NCI-H2196 (cell line): ENCODE data around the gene RAN.
"Not testable (repeated sequence)": the region's sequence is repeated elsewhere in the genome, so short reads cannot be mapped to it uniquely, and the experiment has no call there.

Experiments used
- DNase-seq: peaks from one replicate; lab custom pipeline; 2025; ENCODE audit not compliant: unreplicated experiment; lab: John Stamatoyannopoulos, UW

The RAN gene

GRCh38 chr12:130871286-130872178 is at the start of gene RAN:
Gene RAN (plus strand): TSS chr12:130872066. CDS start chr12:130872594, 528 bp downstream.
- peak; percentile 96 for DNase-seq

- no peak for DNase-seq
Observed at GRCh38 chr12:130825771-130826150, 46.1 kb upstream of the RAN start.

- DNase-seq: peak; percentile 21
Observed at GRCh38 chr12:130826151-130826801, 45.6 kb upstream of the RAN start.

GRCh38 chr12:130827432-130827831 is 44.4 kb upstream of the RAN start:
- no peak for DNase-seq

GRCh38 chr12:130828895-130829294 is 43.0 kb upstream of the RAN start:
- DNase-seq: no peak

GRCh38 chr12:130829391-130830245 is 42.2 kb upstream of the RAN start:
- DNase-seq: no peak

- no peak for DNase-seq
Observed at GRCh38 chr12:130830246-130830551, 41.7 kb upstream of the RAN start.

- DNase-seq: no peak
Observed at GRCh38 chr12:130831246-130831645, 40.6 kb upstream of the RAN start.

- DNase-seq: no peak
Observed at GRCh38 chr12:130831876-130832405, 39.9 kb upstream of the RAN start.

GRCh38 chr12:130832561-130833209 is 39.2 kb upstream of the RAN start:
- peak; percentile 12 for DNase-seq

GRCh38 chr12:130835011-130835410 is 36.9 kb upstream of the RAN start:
- DNase-seq: no peak

- DNase-seq: no peak
Observed at GRCh38 chr12:130835436-130835835, 36.4 kb upstream of the RAN start.

GRCh38 chr12:130838284-130838950 is 33.4 kb upstream of the RAN start:
- peak; percentile 6 for DNase-seq

GRCh38 chr12:130838951-130839769 is 32.7 kb upstream of the RAN start, which contains the start of gene STX2:
Gene STX2 (minus strand): TSS chr12:130839250. CDS start chr12:130839099, 151 bp downstream.
- peak; percentile 87 for DNase-seq

- no peak for DNase-seq
Observed at GRCh38 chr12:130839770-130840404, 32.0 kb upstream of the RAN start.

GRCh38 chr12:130846369-130846768 is 25.5 kb upstream of the RAN start:
- DNase-seq: no peak

- DNase-seq: no peak
Observed at GRCh38 chr12:130847112-130847511, 24.8 kb upstream of the RAN start.

- DNase-seq: not testable (repeated sequence)
Observed at GRCh38 chr12:130848105-130848504, 23.8 kb upstream of the RAN start.
